ENCODE data around the gene GPC6. TPM values are rescaled to one million over a fixed set of nuclear protein-coding genes. Genes with fewer than 3 reads are reported as not detected.

Gene GPC6
- total and polyA plus RNA-seq, 12 donors, result 0.15 to 5.4 (median 2.5) TPM

GRCh38 chr13:94214975-94215374 is 988.4 kb downstream of the GPC6 start:
- TF ChIP-seq, protein P1, sequence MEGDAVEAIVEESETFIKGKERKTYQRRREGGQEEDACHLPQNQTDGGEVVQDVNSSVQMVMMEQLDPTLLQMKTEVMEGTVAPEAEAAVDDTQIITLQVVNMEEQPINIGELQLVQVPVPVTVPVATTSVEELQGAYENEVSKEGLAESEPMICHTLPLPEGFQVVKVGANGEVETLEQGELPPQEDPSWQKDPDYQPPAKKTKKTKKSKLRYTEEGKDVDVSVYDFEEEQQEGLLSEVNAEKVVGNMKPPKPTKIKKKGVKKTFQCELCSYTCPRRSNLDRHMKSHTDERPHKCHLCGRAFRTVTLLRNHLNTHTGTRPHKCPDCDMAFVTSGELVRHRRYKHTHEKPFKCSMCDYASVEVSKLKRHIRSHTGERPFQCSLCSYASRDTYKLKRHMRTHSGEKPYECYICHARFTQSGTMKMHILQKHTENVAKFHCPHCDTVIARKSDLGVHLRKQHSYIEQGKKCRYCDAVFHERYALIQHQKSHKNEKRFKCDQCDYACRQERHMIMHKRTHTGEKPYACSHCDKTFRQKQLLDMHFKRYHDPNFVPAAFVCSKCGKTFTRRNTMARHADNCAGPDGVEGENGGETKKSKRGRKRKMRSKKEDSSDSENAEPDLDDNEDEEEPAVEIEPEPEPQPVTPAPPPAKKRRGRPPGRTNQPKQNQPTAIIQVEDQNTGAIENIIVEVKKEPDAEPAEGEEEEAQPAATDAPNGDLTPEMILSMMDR (IDR thresholded peaks at IDR 0.05), result no peak
- no peak overlapping the region for H3K27ac ChIP-seq
- WGBS, 2 donors, result 89% methylated on average over 3 of the region's 3 CpGs
- H3K4me1 ChIP-seq, result no peaks in the 10 kb centered on the region
- no peaks in the 10 kb centered on the region for H3K36me3 ChIP-seq
- no peaks in the 10 kb centered on the region for H3K9me3 ChIP-seq
- intact Hi-C loops (cut with DNase I), result no loop called here
- H3K27me3 ChIP-seq, result no peaks in the 10 kb centered on the region
- DNase-seq (no peak), ATAC-seq (no peak)
- H3K4me3 ChIP-seq, result no peak overlapping the region

- Histone ChIP-seq H3K27me3 (no peaks in the 10 kb centered on the region), H3K9me3 (no peaks in the 10 kb centered on the region), H3K4me1 (no peaks in the 10 kb centered on the region), H3K4me3 (no peak overlapping the region), H3K27ac (no peak overlapping the region), H3K36me3 (no peaks in the 10 kb centered on the region)
- intact Hi-C loops (cut with DNase I), result no loop called here
- ATAC-seq (no peak), DNase-seq (no peak)
- TF ChIP-seq, protein P1 (IDR thresholded peaks at IDR 0.05), result no peak
- WGBS, 2 donors, result 47 to 73% methylated on average over 1 of the region's 1 CpG
These were observed 989.9 kb downstream of the GPC6 start for GRCh38 chr13:94216476-94216875.

DNA sequence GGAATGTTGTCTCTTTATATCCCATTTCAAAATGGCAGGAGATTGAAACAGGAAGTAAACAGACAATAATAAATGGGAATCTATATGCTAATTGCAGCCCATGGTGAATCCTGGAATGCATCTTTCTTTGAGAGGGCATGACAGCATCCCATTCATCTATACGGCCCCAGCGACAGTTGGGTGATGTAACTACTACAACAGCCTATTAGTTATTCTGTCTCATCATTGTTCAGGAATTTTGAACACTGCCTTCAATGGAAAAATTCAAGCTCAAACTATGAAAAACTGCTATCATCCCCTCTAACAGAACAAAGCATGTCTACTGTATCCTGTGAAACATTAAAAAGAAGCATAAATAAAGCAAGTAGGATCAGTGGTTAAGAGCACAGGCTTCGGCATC is 990.8 kb downstream of the GPC6 start:
- intact Hi-C loops (cut with DNase I), result no loop called here

DNA sequence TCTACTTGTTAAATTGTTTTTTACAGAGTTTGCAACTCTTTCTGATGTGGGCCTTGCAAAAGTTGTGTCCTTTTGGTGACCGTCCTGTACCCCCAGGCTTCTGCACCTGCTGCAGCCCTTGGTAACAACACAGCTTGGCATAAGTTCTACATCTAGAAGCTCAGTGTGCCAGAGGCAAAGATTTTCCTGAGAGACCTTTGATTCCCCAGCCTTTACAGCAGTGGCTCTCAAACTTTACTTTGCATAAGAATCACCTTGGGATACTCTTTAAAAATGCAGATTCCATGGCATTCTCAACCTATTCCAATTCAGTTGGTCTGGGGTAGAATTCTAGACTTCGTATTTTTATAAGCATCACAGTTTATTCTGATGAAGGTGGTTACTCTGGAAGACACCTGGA is 991.9 kb downstream of the GPC6 start:
- Histone ChIP-seq H3K36me3 (no peaks in the 10 kb centered on the region), H3K27me3 (no peaks in the 10 kb centered on the region), H3K4me1 (no peaks in the 10 kb centered on the region), H3K27ac (no peak overlapping the region), H3K9me3 (no peaks in the 10 kb centered on the region), H3K4me3 (no peak overlapping the region)
- DNase-seq, result no peak
- TF ChIP-seq, protein P1 (IDR thresholded peaks at IDR 0.05), result no peak
- intact Hi-C loops (cut with DNase I), result no loop called here
- no peak for ATAC-seq
- 88 to 94% methylated on average over 2 of the region's 2 CpGs for WGBS, 2 donors

More for the DNA sequence above, 990.8 kb downstream of the GPC6 start:
- Histone ChIP-seq H3K27ac (no peak overlapping the region), H3K27me3 (no peaks in the 10 kb centered on the region), H3K4me1 (no peaks in the 10 kb centered on the region), H3K9me3 (no peaks in the 10 kb centered on the region), H3K36me3 (no peaks in the 10 kb centered on the region), H3K4me3 (no peak overlapping the region)
- WGBS, 2 donors, result 87 to 92% methylated on average over 3 of the region's 3 CpGs
- no peak for DNase-seq
- TF ChIP-seq, protein P1 (IDR thresholded peaks at IDR 0.05), result no peak
- ATAC-seq, result no peak

Data from heart right ventricle (tissue), 16 donors.